HFFc6 (cell line): ENCODE data around the gene ITPR1. TPM values are rescaled to one million over a fixed set of nuclear protein-coding genes. Genes with fewer than 3 reads are reported as not detected.
A peak's percentile ranks its signal among the peaks of the same experiment; 100 is the strongest.

ENCODE experiments used
- DNase-seq: peaks from one replicate; pipeline ENCODE4 v3.0.0-alpha.2; 2018
- H3K27ac Mint-ChIP-seq: 2 replicates; pipeline ENCODE4 v1.8.0; 2020; ENCODE audit warnings: mild to moderate bottlenecking, mixed read lengths
- H3K27me3 Mint-ChIP-seq: 2 replicates; pipeline ENCODE4 v1.8.0; 2021; ENCODE audit warnings: mild to moderate bottlenecking, moderate library complexity, mixed read lengths; ENCODE audit not compliant: insufficient read depth
- H3K36me3 Mint-ChIP-seq: 2 replicates; pipeline ENCODE4 v1.8.0; 2021; ENCODE audit warnings: low read depth, mixed read lengths
- H3K4me1 Mint-ChIP-seq: 2 replicates; pipeline ENCODE4 v1.8.0; 2020; ENCODE audit warnings: low read depth, mixed read lengths
- H3K4me3 Mint-ChIP-seq: 2 replicates; pipeline ENCODE4 v1.8.0; 2020; ENCODE audit warnings: mild to moderate bottlenecking, moderate library complexity, mixed read lengths
- H3K9me3 Mint-ChIP-seq: 2 replicates; pipeline ENCODE4 v1.8.0; 2020; ENCODE audit warnings: mild to moderate bottlenecking, mixed read lengths
- CTCF ChIP-seq: fragments of 200-600 bp; sonication (generic); IDR thresholded peaks from 2 replicates; pipeline ENCODE4 v1.5.0; 2021; ENCODE audit warnings: antibody characterized with exemption, mild to moderate bottlenecking
- total RNA-seq, 6 experiments: library from RNA; stranded (reverse); fragmentation: NEBNext Ultra II Directional; extraction: Animal tissue kit (Norgen Biotek cat#: 25700); gene quantifications; 2 replicates in 1 of 6; 3 replicates in 5 of 6; pipeline ENCODE4 v1.2.3, GENCODE V29; 2021

ITPR1 gene
- total RNA-seq, 6 experiments from 2014 or later: 4.9 to 8.3 (median 6.1) TPM

- H3K27ac Mint-ChIP-seq: no peak overlapping the region
- no peaks in the 10 kb centered on the region for H3K9me3 Mint-ChIP-seq
- no peak for TF ChIP-seq CTCF
- peak; percentile 57 for DNase-seq
- peaks cover 43% of the 10 kb centered on the region for H3K4me1 Mint-ChIP-seq
- H3K36me3 Mint-ChIP-seq: peaks cover 3% of the 10 kb centered on the region; the same call in 1 of the 2 replicates
- H3K4me3 Mint-ChIP-seq: no peak overlapping the region
- no peaks in the 10 kb centered on the region; the same call in none of the 2 replicates for H3K27me3 Mint-ChIP-seq
Observed at GRCh38 chr3:4712109-4712508, 219.0 kb downstream of the ITPR1 start.

GRCh38 chr3:4714045-4714444 is 220.9 kb downstream of the ITPR1 start:
- Mint-ChIP-seq H3K27me3 (no peaks in the 10 kb centered on the region; the same call in 1 of the 2 replicates), H3K9me3 (no peaks in the 10 kb centered on the region), H3K27ac (no peak overlapping the region), H3K4me1 (peaks cover 61% of the 10 kb centered on the region), H3K4me3 (no peak overlapping the region), H3K36me3 (no peaks in the 10 kb centered on the region)
- DNase-seq: no peak
- TF ChIP-seq CTCF: no peak

GRCh38 chr3:4716266-4716665 is 223.1 kb downstream of the ITPR1 start:
- Mint-ChIP-seq H3K4me3 (peak overlapping the region; percentile 74; the same call in 1 of the 2 replicates), H3K27ac (peak overlapping the region; percentile 90), H3K27me3 (no peaks in the 10 kb centered on the region; the same call in 1 of the 2 replicates), H3K36me3 (no peaks in the 10 kb centered on the region), H3K4me1 (peaks cover 72% of the 10 kb centered on the region), H3K9me3 (no peaks in the 10 kb centered on the region)
- DNase-seq: no peak
- no peak for TF ChIP-seq CTCF

GRCh38 chr3:4716706-4717362 is 223.7 kb downstream of the ITPR1 start:
- peaks cover 72% of the 10 kb centered on the region for H3K4me1 Mint-ChIP-seq
- TF ChIP-seq CTCF: no peak
- DNase-seq: peak; percentile 83
- H3K9me3 Mint-ChIP-seq: no peaks in the 10 kb centered on the region
- H3K27me3 Mint-ChIP-seq: no peaks in the 10 kb centered on the region; the same call in 1 of the 2 replicates
- no peaks in the 10 kb centered on the region for H3K36me3 Mint-ChIP-seq
- H3K27ac Mint-ChIP-seq: peak overlapping the region; percentile 90
- H3K4me3 Mint-ChIP-seq: peak overlapping the region; percentile 74

- Mint-ChIP-seq H3K9me3 (no peaks in the 10 kb centered on the region), H3K36me3 (no peaks in the 10 kb centered on the region), H3K27ac (peak overlapping the region; percentile 90), H3K4me3 (peak overlapping the region; percentile 74), H3K27me3 (no peaks in the 10 kb centered on the region; the same call in 1 of the 2 replicates), H3K4me1 (peaks cover 72% of the 10 kb centered on the region)
- TF ChIP-seq CTCF: no peak
- no peak for DNase-seq
Observed at GRCh38 chr3:4717363-4717740, 224.2 kb downstream of the ITPR1 start.
